HEK293 (cell line): Measurements from ENCODE around the gene ZMYM2.

Source experiments
- CTCF ChIA-PET: fragments of 350-600 bp; formaldehyde crosslinking; extraction: SDS; loops from one replicate; lab custom pipeline; 2021; ENCODE audit warnings: antibody characterized with exemption; lab: Yijun Ruan, JAX
- POLR2A ChIA-PET: fragments of 300-600 bp; formaldehyde crosslinking; extraction: SDS; loops from one replicate; lab custom pipeline; 2020; ENCODE audit warnings: antibody characterized with exemption, inconsistent platforms; lab: Yijun Ruan, JAX
- H3K27ac ChIP-seq: fragments of 200-500 bp; sonication (Bioruptor generic); 2 replicates; pipeline ENCODE4 v1.5.1; 2014; ENCODE audit warnings: low read depth, low read length, control low read depth, inconsistent platforms; ENCODE audit errors: extremely low read depth
- H3K36me3 ChIP-seq, 2 experiments: fragments of 200-500 bp in 1 of 2; sonication (Bioruptor generic) in 1 of 2; 1 replicate in 1 of 2; 2 replicates in 1 of 2; pipeline ENCODE4 v1.5.1; 2014 to 2017; ENCODE audit warnings: inconsistent platforms in 2 of 2, low read length in 2 of 2; ENCODE audit not compliant: control insufficient read depth in 2 of 2, insufficient read depth in 1 of 2
- H3K4me1 ChIP-seq: fragments of 200-500 bp; sonication (Bioruptor generic); 2 replicates; pipeline ENCODE4 v1.5.1; 2014; ENCODE audit warnings: mild to moderate bottlenecking, low read length, inconsistent platforms; ENCODE audit not compliant: control insufficient read depth, insufficient read depth
- H3K4me3 ChIP-seq: 2 replicates; pipeline ENCODE4 v1.5.1; 2011; ENCODE audit warnings: low read depth, mild to moderate bottlenecking, control low read depth, low read length, moderate library complexity
- H3K9me3 ChIP-seq: fragments of 200-500 bp; sonication (Bioruptor generic); 2 replicates; pipeline ENCODE4 v1.5.1; 2014; ENCODE audit warnings: low read depth, low read length, inconsistent platforms; ENCODE audit not compliant: control insufficient read depth, insufficient read depth
- GFI1B ChIP-seq: fragments of 450-650 bp; formaldehyde crosslinking; IDR thresholded peaks from 2 replicates; pipeline ENCODE4 v1.5.1; 2016; ENCODE audit warnings: missing biosample characterization, missing genetic modification characterization
- GLI4 ChIP-seq: fragments of 450-650 bp; formaldehyde crosslinking; IDR thresholded peaks from 2 replicates; pipeline ENCODE4 v1.5.1; 2016; ENCODE audit warnings: missing biosample characterization, missing genetic modification characterization
- HOXC10 ChIP-seq: sonication (generic); formaldehyde crosslinking; IDR thresholded peaks from 2 replicates; pipeline ENCODE4 v1.8.1; 2023; ENCODE audit warnings: mild to moderate bottlenecking, missing genetic modification reagents
- REPIN1 ChIP-seq: fragments of 450-650 bp; formaldehyde crosslinking; IDR thresholded peaks from 2 replicates; pipeline ENCODE4 v1.5.1; 2017; ENCODE audit warnings: missing biosample characterization, missing genetic modification characterization, low read depth
- ZBTB48 ChIP-seq: fragments of 450-650 bp; formaldehyde crosslinking; IDR thresholded peaks from 2 replicates; pipeline ENCODE4 v1.5.1; 2016; ENCODE audit warnings: missing biosample characterization, missing genetic modification characterization
- ZFP41 ChIP-seq: fragments of 450-650 bp; formaldehyde crosslinking; IDR thresholded peaks from 2 replicates; pipeline ENCODE4 v1.5.1; 2016; ENCODE audit warnings: missing biosample characterization, missing genetic modification characterization, borderline replicate concordance
- ZNF121 ChIP-seq: fragments of 450-650 bp; formaldehyde crosslinking; IDR thresholded peaks from 2 replicates; pipeline ENCODE4 v1.5.1; 2016; ENCODE audit warnings: missing biosample characterization, missing genetic modification characterization
- ZNF148 ChIP-seq: fragments of 450-650 bp; formaldehyde crosslinking; IDR thresholded peaks from 2 replicates; pipeline ENCODE4 v1.5.0; 2017; ENCODE audit warnings: missing biosample characterization, missing genetic modification characterization, borderline replicate concordance
- ZNF211 ChIP-seq: fragments of 450-650 bp; formaldehyde crosslinking; IDR thresholded peaks from 2 replicates; pipeline ENCODE4 v1.5.1; 2016; ENCODE audit warnings: low read depth, missing biosample characterization, missing genetic modification characterization
- ZNF521 ChIP-seq: fragments of 450-650 bp; formaldehyde crosslinking; IDR thresholded peaks from 2 replicates; pipeline ENCODE4 v1.5.1; 2017; ENCODE audit warnings: missing biosample characterization, mild to moderate bottlenecking, missing genetic modification characterization
- ZNF548 ChIP-seq: fragments of 450-650 bp; formaldehyde crosslinking; IDR thresholded peaks from 2 replicates; pipeline ENCODE4 v1.5.1; 2016; ENCODE audit warnings: missing biosample characterization, missing genetic modification characterization
- ZNF560 ChIP-seq: fragments of 450-650 bp; formaldehyde crosslinking; IDR thresholded peaks from 2 replicates; pipeline ENCODE4 v1.5.1; 2017; ENCODE audit warnings: missing biosample characterization, missing genetic modification characterization, borderline replicate concordance
- ZNF561 ChIP-seq: fragments of 450-650 bp; IDR thresholded peaks from 2 replicates; pipeline ENCODE4 v1.5.1; 2018; ENCODE audit warnings: missing biosample characterization, missing genetic modification characterization, borderline replicate concordance
- ZNF843 ChIP-seq: fragments of 450-650 bp; formaldehyde crosslinking; IDR thresholded peaks from 2 replicates; pipeline ENCODE4 v1.5.1; 2016; ENCODE audit warnings: missing biosample characterization, missing genetic modification characterization
- TF ChIP-seq, protein P1 (sequence below): fragments of 450-650 bp; formaldehyde crosslinking; IDR thresholded peaks from 2 replicates; pipeline ENCODE4 v1.5.1; 2017; ENCODE audit warnings: missing biosample characterization, missing genetic modification characterization
- TF ChIP-seq, protein P2 (sequence below): fragments of 450-650 bp; formaldehyde crosslinking; IDR thresholded peaks from 2 replicates; pipeline ENCODE4 v1.5.1; 2017; ENCODE audit warnings: missing biosample characterization, missing genetic modification characterization
- TF ChIP-seq, protein P3 (sequence below): fragments of 450-650 bp; formaldehyde crosslinking; IDR thresholded peaks from 2 replicates; pipeline ENCODE4 v1.5.1; 2016; ENCODE audit warnings: missing biosample characterization, missing genetic modification characterization
- TF ChIP-seq, protein P4 (sequence below): fragments of 450-650 bp; formaldehyde crosslinking; IDR thresholded peaks from 2 replicates; pipeline ENCODE4 v1.5.1; 2016; ENCODE audit warnings: missing biosample characterization, missing genetic modification characterization, low read depth
- TF ChIP-seq, protein P5 (sequence below): fragments of 450-650 bp; formaldehyde crosslinking; IDR thresholded peaks from 2 replicates; pipeline ENCODE4 v1.5.1; 2016; ENCODE audit warnings: missing biosample characterization, missing genetic modification characterization

Gene ZMYM2

GRCh38 chr13:20073775-20074174, 115.2 kb downstream of the ZMYM2 start:
- TF ChIP-seq, protein P1, sequence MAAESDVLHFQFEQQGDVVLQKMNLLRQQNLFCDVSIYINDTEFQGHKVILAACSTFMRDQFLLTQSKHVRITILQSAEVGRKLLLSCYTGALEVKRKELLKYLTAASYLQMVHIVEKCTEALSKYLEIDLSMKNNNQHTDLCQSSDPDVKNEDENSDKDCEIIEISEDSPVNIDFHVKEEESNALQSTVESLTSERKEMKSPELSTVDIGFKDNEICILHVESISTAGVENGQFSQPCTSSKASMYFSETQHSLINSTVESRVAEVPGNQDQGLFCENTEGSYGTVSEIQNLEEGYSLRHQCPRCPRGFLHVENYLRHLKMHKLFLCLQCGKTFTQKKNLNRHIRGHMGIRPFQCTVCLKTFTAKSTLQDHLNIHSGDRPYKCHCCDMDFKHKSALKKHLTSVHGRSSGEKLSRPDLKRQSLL (tag by site-specific recombination) = no peak
- TF ChIP-seq ZNF548 (tag by site-specific recombination) (no peak), HOXC10 (CRISPR knock-in tag) (no peak), ZNF521 (tag by site-specific recombination) (no peak), GFI1B (no peak), ZNF561 (tag by site-specific recombination) (no peak), ZBTB48 (no peak), REPIN1 (tag by site-specific recombination) (no peak), ZNF560 (tag by site-specific recombination) (no peak), ZFP41 (tag by site-specific recombination) (no peak), GLI4 (no peak), ZNF148 (tag by site-specific recombination) (no peak), ZNF121 (tag by site-specific recombination) (no peak), ZNF211 (tag by site-specific recombination) (no peak), ZNF843 (tag by site-specific recombination) (no peak)
- TF ChIP-seq, protein P2, sequence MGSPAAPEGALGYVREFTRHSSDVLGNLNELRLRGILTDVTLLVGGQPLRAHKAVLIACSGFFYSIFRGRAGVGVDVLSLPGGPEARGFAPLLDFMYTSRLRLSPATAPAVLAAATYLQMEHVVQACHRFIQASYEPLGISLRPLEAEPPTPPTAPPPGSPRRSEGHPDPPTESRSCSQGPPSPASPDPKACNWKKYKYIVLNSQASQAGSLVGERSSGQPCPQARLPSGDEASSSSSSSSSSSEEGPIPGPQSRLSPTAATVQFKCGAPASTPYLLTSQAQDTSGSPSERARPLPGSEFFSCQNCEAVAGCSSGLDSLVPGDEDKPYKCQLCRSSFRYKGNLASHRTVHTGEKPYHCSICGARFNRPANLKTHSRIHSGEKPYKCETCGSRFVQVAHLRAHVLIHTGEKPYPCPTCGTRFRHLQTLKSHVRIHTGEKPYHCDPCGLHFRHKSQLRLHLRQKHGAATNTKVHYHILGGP (tag by site-specific recombination) = no peak
- TF ChIP-seq, protein P3, sequence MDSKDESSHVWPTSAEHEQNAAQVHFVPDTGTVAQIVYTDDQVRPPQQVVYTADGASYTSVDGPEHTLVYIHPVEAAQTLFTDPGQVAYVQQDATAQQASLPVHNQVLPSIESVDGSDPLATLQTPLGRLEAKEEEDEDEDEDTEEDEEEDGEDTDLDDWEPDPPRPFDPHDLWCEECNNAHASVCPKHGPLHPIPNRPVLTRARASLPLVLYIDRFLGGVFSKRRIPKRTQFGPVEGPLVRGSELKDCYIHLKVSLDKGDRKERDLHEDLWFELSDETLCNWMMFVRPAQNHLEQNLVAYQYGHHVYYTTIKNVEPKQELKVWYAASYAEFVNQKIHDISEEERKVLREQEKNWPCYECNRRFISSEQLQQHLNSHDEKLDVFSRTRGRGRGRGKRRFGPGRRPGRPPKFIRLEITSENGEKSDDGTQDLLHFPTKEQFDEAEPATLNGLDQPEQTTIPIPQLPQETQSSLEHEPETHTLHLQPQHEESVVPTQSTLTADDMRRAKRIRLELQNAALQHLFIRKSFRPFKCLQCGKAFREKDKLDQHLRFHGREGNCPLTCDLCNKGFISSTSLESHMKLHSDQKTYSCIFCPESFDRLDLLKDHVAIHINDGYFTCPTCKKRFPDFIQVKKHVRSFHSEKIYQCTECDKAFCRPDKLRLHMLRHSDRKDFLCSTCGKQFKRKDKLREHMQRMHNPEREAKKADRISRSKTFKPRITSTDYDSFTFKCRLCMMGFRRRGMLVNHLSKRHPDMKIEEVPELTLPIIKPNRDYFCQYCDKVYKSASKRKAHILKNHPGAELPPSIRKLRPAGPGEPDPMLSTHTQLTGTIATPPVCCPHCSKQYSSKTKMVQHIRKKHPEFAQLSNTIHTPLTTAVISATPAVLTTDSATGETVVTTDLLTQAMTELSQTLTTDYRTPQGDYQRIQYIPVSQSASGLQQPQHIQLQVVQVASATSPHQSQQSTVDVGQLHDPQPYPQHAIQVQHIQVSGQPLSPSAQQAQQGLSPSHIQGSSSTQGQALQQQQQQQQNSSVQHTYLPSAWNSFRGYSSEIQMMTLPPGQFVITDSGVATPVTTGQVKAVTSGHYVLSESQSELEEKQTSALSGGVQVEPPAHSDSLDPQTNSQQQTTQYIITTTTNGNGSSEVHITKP (tag by site-specific recombination) = no peak
- TF ChIP-seq, protein P4, sequence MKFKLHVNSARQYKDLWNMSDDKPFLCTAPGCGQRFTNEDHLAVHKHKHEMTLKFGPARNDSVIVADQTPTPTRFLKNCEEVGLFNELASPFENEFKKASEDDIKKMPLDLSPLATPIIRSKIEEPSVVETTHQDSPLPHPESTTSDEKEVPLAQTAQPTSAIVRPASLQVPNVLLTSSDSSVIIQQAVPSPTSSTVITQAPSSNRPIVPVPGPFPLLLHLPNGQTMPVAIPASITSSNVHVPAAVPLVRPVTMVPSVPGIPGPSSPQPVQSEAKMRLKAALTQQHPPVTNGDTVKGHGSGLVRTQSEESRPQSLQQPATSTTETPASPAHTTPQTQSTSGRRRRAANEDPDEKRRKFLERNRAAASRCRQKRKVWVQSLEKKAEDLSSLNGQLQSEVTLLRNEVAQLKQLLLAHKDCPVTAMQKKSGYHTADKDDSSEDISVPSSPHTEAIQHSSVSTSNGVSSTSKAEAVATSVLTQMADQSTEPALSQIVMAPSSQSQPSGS (tag by site-specific recombination) = no peak
- TF ChIP-seq, protein P5, sequence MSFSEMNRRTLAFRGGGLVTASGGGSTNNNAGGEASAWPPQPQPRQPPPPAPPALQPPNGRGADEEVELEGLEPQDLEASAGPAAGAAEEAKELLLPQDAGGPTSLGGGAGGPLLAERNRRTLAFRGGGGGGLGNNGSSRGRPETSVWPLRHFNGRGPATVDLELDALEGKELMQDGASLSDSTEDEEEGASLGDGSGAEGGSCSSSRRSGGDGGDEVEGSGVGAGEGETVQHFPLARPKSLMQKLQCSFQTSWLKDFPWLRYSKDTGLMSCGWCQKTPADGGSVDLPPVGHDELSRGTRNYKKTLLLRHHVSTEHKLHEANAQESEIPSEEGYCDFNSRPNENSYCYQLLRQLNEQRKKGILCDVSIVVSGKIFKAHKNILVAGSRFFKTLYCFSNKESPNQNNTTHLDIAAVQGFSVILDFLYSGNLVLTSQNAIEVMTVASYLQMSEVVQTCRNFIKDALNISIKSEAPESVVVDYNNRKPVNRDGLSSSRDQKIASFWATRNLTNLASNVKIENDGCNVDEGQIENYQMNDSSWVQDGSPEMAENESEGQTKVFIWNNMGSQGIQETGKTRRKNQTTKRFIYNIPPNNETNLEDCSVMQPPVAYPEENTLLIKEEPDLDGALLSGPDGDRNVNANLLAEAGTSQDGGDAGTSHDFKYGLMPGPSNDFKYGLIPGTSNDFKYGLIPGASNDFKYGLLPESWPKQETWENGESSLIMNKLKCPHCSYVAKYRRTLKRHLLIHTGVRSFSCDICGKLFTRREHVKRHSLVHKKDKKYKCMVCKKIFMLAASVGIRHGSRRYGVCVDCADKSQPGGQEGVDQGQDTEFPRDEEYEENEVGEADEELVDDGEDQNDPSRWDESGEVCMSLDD (tag by site-specific recombination) = no peak
- peaks cover 13 to 57% of the 10 kb centered on the region in 2 experiments; a peak in 2 of 3 replicates for H3K36me3 ChIP-seq
- no peaks in the 10 kb centered on the region for H3K4me1 ChIP-seq
- H3K9me3 ChIP-seq = no peaks in the 10 kb centered on the region
- POLR2A ChIA-PET = no interaction called here
- no peak overlapping the region for H3K27ac ChIP-seq
- CTCF ChIA-PET = no interaction called here
- H3K4me3 ChIP-seq = no peak overlapping the region
